H9 (cell line): ENCODE data around the gene CDNF. TPM values are rescaled to one million over a fixed set of nuclear protein-coding genes. Genes with fewer than 3 reads are reported as not detected.

ENCODE experiments used
- DNase-seq: peaks from one replicate; pipeline ENCODE4 v3.0.0-alpha.2; 2017
- H2AFZ ChIP-seq: one replicate; pipeline ENCODE4 v1.6.1; 2013; ENCODE audit warnings: mild to moderate bottlenecking, low read length, control low read depth, moderate library complexity
- H2AK5ac ChIP-seq: 2 replicates; pipeline ENCODE4 v1.6.1; 2013; ENCODE audit warnings: low read length, control low read depth, mixed read lengths; ENCODE audit not compliant: insufficient read length
- H2BK120ac ChIP-seq: one replicate; pipeline ENCODE4 v1.6.1; 2013; ENCODE audit warnings: low read depth, mild to moderate bottlenecking, low read length, control low read depth, inconsistent platforms; ENCODE audit not compliant: poor library complexity, severe bottlenecking
- H2BK12ac ChIP-seq: 2 replicates; pipeline ENCODE4 v1.6.1; 2013; ENCODE audit warnings: low read length, control low read depth, mixed read lengths, low read depth; ENCODE audit not compliant: insufficient read length
- H2BK15ac ChIP-seq: 2 replicates; pipeline ENCODE4 v1.6.1; 2013; ENCODE audit warnings: low read depth, low read length, control low read depth
- H2BK20ac ChIP-seq: one replicate; pipeline ENCODE4 v1.6.1; 2013; ENCODE audit warnings: low read depth, mild to moderate bottlenecking, low read length, control low read depth, inconsistent platforms; ENCODE audit not compliant: poor library complexity, severe bottlenecking
- H2BK5ac ChIP-seq: 2 replicates; pipeline ENCODE4 v1.6.1; 2013; ENCODE audit warnings: low read length, control low read depth, mixed read lengths; ENCODE audit not compliant: insufficient read length
- H3K14ac ChIP-seq: 2 replicates; pipeline ENCODE4 v1.6.1; 2013; ENCODE audit warnings: low read length, control low read depth; ENCODE audit not compliant: insufficient read depth
- H3K18ac ChIP-seq: 2 replicates; pipeline ENCODE4 v1.6.1; 2013; ENCODE audit warnings: low read depth, mild to moderate bottlenecking, mixed read lengths, low read length, control low read depth; ENCODE audit not compliant: insufficient read length
- H3K23ac ChIP-seq: 2 replicates; pipeline ENCODE4 v1.6.1; 2013; ENCODE audit warnings: low read length, control low read depth, mixed read lengths, low read depth; ENCODE audit not compliant: insufficient read length
- H3K23me2 ChIP-seq: 2 replicates; pipeline ENCODE4 v1.6.1; 2013; ENCODE audit warnings: low read depth, mild to moderate bottlenecking, mixed read lengths, low read length, control low read depth; ENCODE audit not compliant: insufficient read length, poor library complexity, severe bottlenecking
- H3K27ac ChIP-seq: 2 replicates; pipeline ENCODE4 v1.5.1; 2013; ENCODE audit warnings: low read length, control low read depth, mixed read lengths, low read depth; ENCODE audit not compliant: insufficient read length
- H3K27me3 ChIP-seq: 2 replicates; pipeline ENCODE4 v1.6.1; 2013; ENCODE audit warnings: low read length, control low read depth, inconsistent platforms; ENCODE audit not compliant: insufficient read depth
- H3K4ac ChIP-seq: 2 replicates; pipeline ENCODE4 v1.6.1; 2013; ENCODE audit warnings: low read depth, mild to moderate bottlenecking, control low read depth, inconsistent platforms, low read length, moderate library complexity
- H3K4me1 ChIP-seq: 2 replicates; pipeline ENCODE4 v1.6.1; 2013; ENCODE audit warnings: low read length, control low read depth, inconsistent platforms; ENCODE audit not compliant: insufficient read depth
- H3K4me2 ChIP-seq: 2 replicates; pipeline ENCODE4 v1.6.1; 2013; ENCODE audit warnings: low read length, control low read depth, mixed read lengths; ENCODE audit not compliant: insufficient read length, insufficient read depth
- H3K56ac ChIP-seq: 2 replicates; pipeline ENCODE4 v1.6.1; 2013; ENCODE audit warnings: low read depth, mild to moderate bottlenecking, mixed read lengths, low read length, control low read depth; ENCODE audit not compliant: insufficient read length
- H3K79me1 ChIP-seq: 2 replicates; pipeline ENCODE4 v1.6.1; 2013; ENCODE audit warnings: low read depth, mild to moderate bottlenecking, moderate library complexity, low read length, control low read depth, inconsistent platforms; ENCODE audit not compliant: insufficient read depth, poor library complexity, severe bottlenecking
- H3K79me2 ChIP-seq: 2 replicates; pipeline ENCODE4 v1.6.1; 2013; ENCODE audit warnings: low read length, control low read depth, inconsistent platforms; ENCODE audit not compliant: insufficient read depth
- H3K9ac ChIP-seq: 2 replicates; pipeline ENCODE4 v1.6.1; 2013; ENCODE audit warnings: low read length, control low read depth, mixed read lengths; ENCODE audit not compliant: insufficient read length; ENCODE audit errors: extremely low read depth
- H3K9me3 ChIP-seq: one replicate; pipeline ENCODE4 v1.6.1; 2013; ENCODE audit warnings: low read depth, low read length, inconsistent platforms; ENCODE audit not compliant: control insufficient read depth
- H3T11ph ChIP-seq: one replicate; pipeline ENCODE4 v1.6.1; 2013; ENCODE audit warnings: mild to moderate bottlenecking, low read length, control low read depth, inconsistent platforms
- H4K20me1 ChIP-seq: one replicate; pipeline ENCODE4 v1.6.1; 2013; ENCODE audit not compliant: control insufficient read depth, insufficient read length, insufficient read depth
- H4K5ac ChIP-seq: 2 replicates; pipeline ENCODE4 v1.6.1; 2013; ENCODE audit warnings: low read depth, mild to moderate bottlenecking, mixed read lengths, low read length, control low read depth; ENCODE audit not compliant: insufficient read length
- H4K8ac ChIP-seq: replicated peaks from 2 replicates; pipeline ENCODE4 v1.6.1; 2013; ENCODE audit warnings: low read length, control low read depth, mixed read lengths, low read depth; ENCODE audit not compliant: insufficient read length
- H4K91ac ChIP-seq: 2 replicates; pipeline ENCODE4 v1.6.1; 2013; ENCODE audit warnings: low read depth, mild to moderate bottlenecking, moderate library complexity, mixed read lengths, low read length, control low read depth; ENCODE audit not compliant: insufficient read length
- H3K27ac Mint-ChIP-seq, 3 experiments: 2 replicates in 2 of 3; 3 replicates in 1 of 3; pipeline ENCODE4 v1.8.0; 2020 to 2021; ENCODE audit warnings: mixed read lengths in 3 of 3, mild to moderate bottlenecking in 1 of 3, moderate library complexity in 1 of 3
- H3K27me3 Mint-ChIP-seq: 2 replicates; pipeline ENCODE4 v1.8.0; 2021; ENCODE audit warnings: low read depth, mild to moderate bottlenecking, moderate library complexity, mixed read lengths
- H3K36me3 Mint-ChIP-seq, 3 experiments: 2 replicates in 2 of 3; 3 replicates in 1 of 3; pipeline ENCODE4 v1.8.0; 2020 to 2021; ENCODE audit warnings: low read depth in 3 of 3, mixed read lengths in 3 of 3; ENCODE audit not compliant: insufficient read depth in 1 of 3
- H3K4me1 Mint-ChIP-seq, 2 experiments: 2 replicates each; pipeline ENCODE4 v1.8.0; 2020; ENCODE audit warnings: mixed read lengths in 2 of 2
- H3K4me3 Mint-ChIP-seq, 2 experiments: 2 replicates in 1 of 2; 3 replicates in 1 of 2; pipeline ENCODE4 v1.8.0; 2020 to 2021; ENCODE audit warnings: mild to moderate bottlenecking in 2 of 2, mixed read lengths in 2 of 2, moderate library complexity in 1 of 2
- H3K9me3 Mint-ChIP-seq, 2 experiments: 2 replicates in 1 of 2; 3 replicates in 1 of 2; pipeline ENCODE4 v1.8.0; 2020; ENCODE audit warnings: mild to moderate bottlenecking in 2 of 2, mixed read lengths in 2 of 2, moderate library complexity in 1 of 2
- CTCF ChIP-seq: fragments of 200-600 bp; sonication (generic); conservative IDR thresholded peaks from 3 replicates; pipeline ENCODE4 v1.8.0; 2021; ENCODE audit warnings: antibody characterized with exemption, mild to moderate bottlenecking
- WGBS: extraction: QIAGEN DNeasy Blood & Tissue Kit; methylation state at CpG from one replicate; pipeline ENCODE4 v1.1.7; 2013; ENCODE audit warnings: missing lambda C conversion rate, low lambda C conversion rate, mixed read lengths; ENCODE audit not compliant: insufficient read length; ENCODE audit errors: extremely low coverage; 5-methylcytosine and 5-hydroxymethylcytosine counted together
- total RNA-seq: library from RNA; stranded (reverse); gene quantifications from 2 replicates; pipeline ENCODE4 v1.2.1, GENCODE V29; 2021

The CDNF gene
- total RNA-seq, 1 experiment from 2014 or later: 1.3 TPM

DNA sequence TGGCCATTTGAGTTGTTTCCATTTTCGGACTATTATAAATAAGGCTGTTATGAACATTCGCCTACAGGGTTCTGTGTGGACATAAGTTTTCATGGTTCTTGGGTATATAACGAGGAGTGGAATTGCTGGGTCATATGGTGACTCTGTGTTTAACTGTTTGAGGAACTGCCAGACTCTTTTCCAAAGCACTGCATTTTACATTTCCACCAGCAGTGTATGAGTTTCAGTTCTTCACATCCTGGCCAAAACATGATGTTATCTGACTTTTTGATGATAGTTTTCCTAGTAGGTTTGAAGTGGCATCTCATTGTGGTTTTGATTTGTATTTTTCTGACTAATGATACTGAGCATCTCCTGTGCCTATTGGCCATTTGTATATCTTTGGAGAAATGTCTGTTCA, 46.2 kb upstream of the CDNF start:
- no CpG with 5 or more reads among the region's 3 CpGs for WGBS
- Histone ChIP-seq H3K9me3 (no peaks in the 10 kb centered on the region), H2BK20ac (no peak overlapping the region), H2BK5ac (no peak overlapping the region), H3K4ac (no peak overlapping the region), H3K23ac (no peak overlapping the region), H2BK12ac (no peak overlapping the region), H2BK15ac (no peak overlapping the region), H3K27ac (no peak overlapping the region), H2AK5ac (no peak overlapping the region), H3K56ac (no peak overlapping the region), H2AFZ (no peak overlapping the region), H3K4me1 (peaks cover 4% of the 10 kb centered on the region; the same call in 1 of the 2 replicates), H4K8ac (no peak overlapping the region), H3K9ac (no peak overlapping the region), H4K20me1 (no peaks in the 10 kb centered on the region), H4K91ac (no peak overlapping the region), H3K79me1 (peaks cover 6% of the 10 kb centered on the region), H3K27me3 (no peaks in the 10 kb centered on the region), H4K5ac (no peak overlapping the region), H3T11ph (no peak overlapping the region), H3K23me2 (peaks cover 4% of the 10 kb centered on the region), H3K14ac (no peak overlapping the region), H3K79me2 (peaks cover 63% of the 10 kb centered on the region; the same call in 1 of the 2 replicates), H3K4me2 (no peak overlapping the region), H2BK120ac (no peak overlapping the region), H3K18ac (no peak overlapping the region)
- Mint-ChIP-seq H3K9me3 (no peaks in the 10 kb centered on the region; a peak in 1 of 5 replicates), H3K27me3 (no peaks in the 10 kb centered on the region), H3K4me1 (peaks cover 21% of the 10 kb centered on the region in 2 experiments), H3K36me3 (peaks cover 15 to 21% (median 17%) of the 10 kb centered on the region in 3 experiments; a peak in 6 of 7 replicates), H3K27ac (no peak overlapping the region), H3K4me3 (no peak overlapping the region)
- TF ChIP-seq CTCF: no peak
- DNase-seq: no peak
